WI38 (cell line): ENCODE measurements around the gene LIMA1.

ENCODE experiments used
- H3K4me3 ChIP-seq: 2 replicates; pipeline ENCODE4 v1.5.1; 2011; ENCODE audit warnings: low read depth, mild to moderate bottlenecking, control low read depth, low read length
- TF ChIP-seq, protein P1 (sequence below): IDR thresholded peaks from 2 replicates; pipeline ENCODE4 v1.5.1; 2012; ENCODE audit warnings: low read depth, mild to moderate bottlenecking, control low read depth, low read length

The LIMA1 gene

DNA sequence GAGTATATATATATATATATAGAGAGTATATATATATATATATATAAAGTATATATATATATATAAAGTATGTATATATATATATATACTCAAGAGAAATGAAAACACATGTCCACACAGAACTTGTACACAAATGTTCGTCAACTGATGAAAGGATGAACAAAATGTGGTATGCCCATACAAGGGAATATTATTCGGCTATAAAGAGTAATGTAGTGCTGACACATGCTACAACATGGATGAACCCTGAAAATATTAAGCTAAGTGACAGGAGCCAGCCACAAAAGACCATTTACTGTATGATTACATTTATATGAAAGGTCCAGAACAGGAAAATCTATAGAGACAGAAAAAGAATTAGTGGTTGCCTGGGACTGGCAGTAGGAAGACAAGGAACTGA lies 19.5 kb downstream of the LIMA1 start:
- H3K4me3 ChIP-seq = no peak overlapping the region
- TF ChIP-seq, protein P1, sequence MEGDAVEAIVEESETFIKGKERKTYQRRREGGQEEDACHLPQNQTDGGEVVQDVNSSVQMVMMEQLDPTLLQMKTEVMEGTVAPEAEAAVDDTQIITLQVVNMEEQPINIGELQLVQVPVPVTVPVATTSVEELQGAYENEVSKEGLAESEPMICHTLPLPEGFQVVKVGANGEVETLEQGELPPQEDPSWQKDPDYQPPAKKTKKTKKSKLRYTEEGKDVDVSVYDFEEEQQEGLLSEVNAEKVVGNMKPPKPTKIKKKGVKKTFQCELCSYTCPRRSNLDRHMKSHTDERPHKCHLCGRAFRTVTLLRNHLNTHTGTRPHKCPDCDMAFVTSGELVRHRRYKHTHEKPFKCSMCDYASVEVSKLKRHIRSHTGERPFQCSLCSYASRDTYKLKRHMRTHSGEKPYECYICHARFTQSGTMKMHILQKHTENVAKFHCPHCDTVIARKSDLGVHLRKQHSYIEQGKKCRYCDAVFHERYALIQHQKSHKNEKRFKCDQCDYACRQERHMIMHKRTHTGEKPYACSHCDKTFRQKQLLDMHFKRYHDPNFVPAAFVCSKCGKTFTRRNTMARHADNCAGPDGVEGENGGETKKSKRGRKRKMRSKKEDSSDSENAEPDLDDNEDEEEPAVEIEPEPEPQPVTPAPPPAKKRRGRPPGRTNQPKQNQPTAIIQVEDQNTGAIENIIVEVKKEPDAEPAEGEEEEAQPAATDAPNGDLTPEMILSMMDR = no peak

DNA sequence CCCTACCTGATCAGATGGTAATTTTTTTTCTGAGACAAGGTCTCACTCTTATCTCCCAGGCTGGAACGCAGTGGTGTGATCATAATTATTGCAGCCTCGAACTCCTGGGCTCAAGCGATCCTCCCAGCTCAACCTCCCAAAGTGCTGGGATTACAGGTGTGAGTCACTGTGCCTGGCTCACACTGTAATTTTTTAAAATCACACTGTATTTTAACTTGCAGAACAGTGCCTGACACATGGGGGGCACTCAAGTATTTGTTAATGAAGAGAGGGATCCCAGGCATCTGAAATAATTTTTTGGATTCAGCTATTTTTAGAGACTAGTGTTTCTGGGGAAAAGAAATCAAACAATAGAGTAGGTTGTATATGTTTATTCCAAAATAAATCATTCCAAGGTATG lies 21.7 kb downstream of the LIMA1 start:
- no peak overlapping the region for H3K4me3 ChIP-seq
- TF ChIP-seq, protein P1 = no peak

DNA sequence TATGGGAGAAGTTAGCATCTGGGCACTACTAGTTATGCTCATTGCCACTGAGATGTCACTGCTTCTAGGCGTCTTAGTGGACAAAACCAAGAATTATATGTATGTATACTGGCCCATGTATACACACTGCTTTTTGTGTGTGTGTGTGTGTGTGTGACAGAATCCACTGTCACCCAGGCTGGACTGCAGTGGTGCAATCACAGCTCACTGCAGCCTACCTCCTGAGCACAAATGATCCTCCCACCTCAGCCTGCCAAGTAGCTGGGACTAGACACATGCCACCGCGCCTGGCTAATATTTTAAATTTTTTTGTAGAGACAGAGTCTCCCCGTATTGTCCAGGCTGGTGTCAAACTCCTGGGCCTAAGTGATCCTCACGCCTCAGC lies 25.2 kb downstream of the LIMA1 start:
- TF ChIP-seq, protein P1 = no peak
- no peak overlapping the region for H3K4me3 ChIP-seq

DNA sequence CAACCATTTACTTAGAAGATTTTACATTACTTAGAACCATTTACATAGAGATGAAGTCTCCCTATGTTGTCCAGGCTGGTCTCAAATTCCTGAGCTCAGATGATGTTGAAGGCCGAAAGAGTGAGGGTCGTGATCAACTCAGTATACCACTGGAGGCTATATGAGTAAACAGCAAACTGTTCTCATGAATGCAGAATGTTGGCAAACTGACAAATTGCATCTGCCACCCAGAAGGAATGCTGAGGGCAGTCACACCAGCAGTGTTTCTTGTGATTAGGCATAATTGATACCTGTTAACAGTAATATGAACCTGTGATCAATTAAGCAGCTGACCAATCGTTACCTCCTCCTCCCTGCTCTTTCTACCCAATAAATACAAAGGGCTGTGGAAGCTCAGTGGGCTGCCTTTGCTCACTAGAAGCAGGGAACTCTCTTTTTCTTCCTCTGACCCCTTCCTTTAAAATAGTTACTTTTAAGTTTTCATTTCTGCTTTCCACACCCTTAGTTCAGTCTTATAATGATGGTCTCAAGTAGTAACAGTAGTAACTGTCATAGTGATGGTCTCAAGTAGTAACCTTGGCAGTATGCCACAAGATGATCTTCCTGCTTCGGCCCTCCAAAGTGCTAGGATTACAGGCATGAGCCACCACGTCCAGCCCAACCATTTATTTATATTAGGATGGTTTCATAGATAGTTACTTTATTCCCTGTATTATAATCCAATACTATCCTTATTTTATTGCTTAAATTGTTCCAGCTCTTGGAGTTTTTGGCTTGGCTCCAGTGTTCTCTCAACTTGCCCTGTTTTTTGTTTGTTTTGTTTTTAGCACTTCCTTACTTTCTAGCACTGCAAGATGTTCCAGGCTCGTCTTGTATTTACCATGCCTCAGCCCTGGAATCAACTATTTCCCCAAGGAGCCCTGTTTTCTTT lies 25.8 kb downstream of the LIMA1 start:
- TF ChIP-seq, protein P1 = no peak
- no peak overlapping the region for H3K4me3 ChIP-seq

DNA sequence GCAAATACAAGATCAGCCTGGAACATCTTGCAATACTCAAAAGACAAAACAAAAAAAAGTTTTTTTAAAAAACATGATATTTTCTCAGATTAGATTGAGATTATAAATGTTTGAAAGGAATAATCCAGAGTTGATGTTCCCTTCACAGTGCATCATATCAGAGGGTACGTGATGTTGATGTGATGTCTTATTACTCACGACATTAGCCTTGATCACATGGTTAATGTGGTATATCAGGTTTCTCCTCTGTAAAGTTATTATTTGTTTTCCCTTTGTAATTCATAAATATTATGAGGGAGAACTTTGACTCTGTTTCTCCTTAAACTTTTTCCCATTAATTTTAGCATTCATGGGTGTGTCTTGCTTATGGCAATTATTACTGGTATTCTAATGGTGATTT lies 26.6 kb downstream of the LIMA1 start:
- H3K4me3 ChIP-seq = no peak overlapping the region

DNA sequence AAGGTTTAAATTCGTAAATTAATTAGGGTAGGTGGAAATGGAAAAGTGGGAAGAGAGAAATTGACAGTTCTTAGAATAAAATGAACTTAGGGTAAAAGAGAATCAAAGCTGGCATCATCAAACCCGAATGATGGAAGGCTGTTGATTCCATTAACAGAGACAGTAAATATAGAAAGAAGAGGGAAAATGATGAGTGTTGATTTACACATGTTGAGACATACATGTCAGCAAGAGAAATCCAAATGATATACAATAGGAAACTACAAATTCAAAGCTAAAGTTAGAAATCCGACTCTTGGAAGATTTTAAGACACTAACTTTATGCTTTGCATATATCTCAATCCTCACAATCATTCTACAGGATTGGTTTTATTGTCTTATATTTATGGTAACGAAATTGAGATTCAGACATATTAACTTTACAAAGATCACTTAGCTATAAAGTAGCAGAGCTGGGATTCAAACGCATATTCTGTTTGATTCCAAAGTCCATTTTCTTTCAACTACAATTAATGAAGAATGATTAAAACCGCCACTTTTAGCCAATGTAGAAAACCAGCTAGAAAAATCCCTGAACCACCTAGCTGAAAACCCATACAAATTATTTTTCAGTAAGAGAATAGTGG lies 30.2 kb downstream of the LIMA1 start:
- no peak overlapping the region for H3K4me3 ChIP-seq
- TF ChIP-seq, protein P1 = no peak

More for the DNA sequence above, 26.6 kb downstream of the LIMA1 start:
- TF ChIP-seq, protein P1 = no peak
